GM12878 (cell line): Measurements from ENCODE around the gene A2ML1.

Experiments
- CBFB ChIP-seq: IDR thresholded peaks from 2 replicates; pipeline ENCODE4 v1.6.1; 2016; ENCODE audit warnings: antibody characterized with exemption, low read depth
- CUX1 ChIP-seq: IDR thresholded peaks from 2 replicates; pipeline ENCODE4 v1.6.1; 2012; ENCODE audit warnings: improper control_type of control experiment, low read depth, low read length; ENCODE audit not compliant: insufficient replicate concordance
- EGR1 ChIP-seq, 2 experiments: IDR thresholded peaks; 1 replicate in 1 of 2; 2 replicates in 1 of 2; pipeline ENCODE4 v1.6.1; 2011 to 2012; ENCODE audit warnings: low read depth in 2 of 2, low read length in 2 of 2, borderline replicate concordance in 1 of 2, mild to moderate bottlenecking in 1 of 2, moderate library complexity in 1 of 2
- ELK1 ChIP-seq: IDR thresholded peaks from 2 replicates; pipeline ENCODE4 v1.6.1; 2012; ENCODE audit warnings: low read depth, low read length, improper control_type of control experiment
- FOS ChIP-seq: IDR thresholded peaks from 3 replicates; pipeline ENCODE4 v1.6.1; 2011; ENCODE audit warnings: borderline replicate concordance; ENCODE audit not compliant: insufficient read length; ENCODE audit errors: extremely low read depth
- GABPA ChIP-seq: IDR thresholded peaks from 2 replicates; pipeline ENCODE4 v1.6.1; 2014; ENCODE audit warnings: antibody characterized with exemption, low read depth, mild to moderate bottlenecking, inconsistent platforms
- MYB ChIP-seq: fragments of 150-350 bp; IDR thresholded peaks from 2 replicates; pipeline ENCODE4 v1.6.1; 2014; ENCODE audit warnings: mild to moderate bottlenecking, low read depth, low read length, borderline replicate concordance
- RAD21 ChIP-seq: IDR thresholded peaks from 2 replicates; pipeline ENCODE4 v1.6.1; 2011; ENCODE audit warnings: mild to moderate bottlenecking, low read depth, low read length, moderate library complexity; ENCODE audit not compliant: insufficient read depth
- REST ChIP-seq: IDR thresholded peaks from 2 replicates; pipeline ENCODE4 v1.6.1; 2012; ENCODE audit warnings: mild to moderate bottlenecking, low read depth, low read length
- SIX5 ChIP-seq: IDR thresholded peaks from 2 replicates; pipeline ENCODE4 v1.6.1; 2011; ENCODE audit warnings: mild to moderate bottlenecking, low read depth, low read length, moderate library complexity; ENCODE audit not compliant: severe bottlenecking
- SRF ChIP-seq, 2 experiments: IDR thresholded peaks; 2 replicates each; pipeline ENCODE4 v1.6.1; 2011; ENCODE audit warnings: low read depth in 2 of 2, low read length in 2 of 2, mild to moderate bottlenecking in 1 of 2, moderate library complexity in 1 of 2
- TAF1 ChIP-seq: IDR thresholded peaks from 2 replicates; pipeline ENCODE4 v1.6.1; 2011; ENCODE audit warnings: mild to moderate bottlenecking, low read depth, low read length, borderline replicate concordance
- ZBTB33 ChIP-seq: fragments of 450-650 bp; IDR thresholded peaks from 2 replicates; pipeline ENCODE4 v1.6.1; 2017; ENCODE audit warnings: mild to moderate bottlenecking
- TF ChIP-seq, protein P1 (sequence below), 3 experiments: IDR thresholded peaks in 2 of 3; conservative IDR thresholded peaks in 1 of 3; 2 replicates each; pipeline ENCODE4 v1.5.1; 2011; ENCODE audit warnings: low read depth in 3 of 3, low read length in 3 of 3, mild to moderate bottlenecking in 3 of 3, control low read depth in 2 of 3, moderate library complexity in 2 of 3, inconsistent platforms in 1 of 3, mixed read lengths in 1 of 3; ENCODE audit not compliant: control insufficient read depth in 2 of 3, insufficient read depth in 1 of 3; ENCODE audit errors: extremely low read depth in 1 of 3

DNA sequence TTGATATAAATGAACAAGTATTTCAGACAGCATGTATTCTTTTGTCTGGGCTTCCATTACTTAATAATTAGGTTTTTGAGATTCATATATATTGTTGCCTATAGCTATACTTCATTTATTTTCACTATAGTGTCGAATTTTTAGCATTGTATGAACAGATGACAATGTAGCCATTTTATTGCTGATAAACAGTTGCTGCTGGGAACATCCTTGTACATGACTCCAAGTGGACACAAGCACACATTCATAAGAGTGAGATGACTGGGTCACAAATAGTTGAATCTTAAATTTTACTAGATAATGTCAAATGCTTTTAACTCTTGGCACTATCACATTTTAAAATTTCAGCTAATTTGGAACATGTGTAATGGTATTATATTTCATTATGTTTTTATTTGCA lies 72.6 kb downstream of the A2ML1 start:
- TF ChIP-seq RAD21 (no peak), SRF (IDR thresholded peaks at IDR 0.05; ENCODE audit: low read depth in 2 of 2, low read length in 2 of 2) (no peak), SIX5 (no peak), ZBTB33 (no peak), REST (no peak), CUX1 (no peak), MYB (no peak), EGR1 (IDR thresholded peaks at IDR 0.05; ENCODE audit: borderline replicate concordance in 1 of 2, low read depth in 2 of 2, low read length in 2 of 2) (no peak), GABPA (no peak), FOS (no peak), ELK1 (no peak), TAF1 (no peak), CBFB (no peak)
- TF ChIP-seq, protein P1, sequence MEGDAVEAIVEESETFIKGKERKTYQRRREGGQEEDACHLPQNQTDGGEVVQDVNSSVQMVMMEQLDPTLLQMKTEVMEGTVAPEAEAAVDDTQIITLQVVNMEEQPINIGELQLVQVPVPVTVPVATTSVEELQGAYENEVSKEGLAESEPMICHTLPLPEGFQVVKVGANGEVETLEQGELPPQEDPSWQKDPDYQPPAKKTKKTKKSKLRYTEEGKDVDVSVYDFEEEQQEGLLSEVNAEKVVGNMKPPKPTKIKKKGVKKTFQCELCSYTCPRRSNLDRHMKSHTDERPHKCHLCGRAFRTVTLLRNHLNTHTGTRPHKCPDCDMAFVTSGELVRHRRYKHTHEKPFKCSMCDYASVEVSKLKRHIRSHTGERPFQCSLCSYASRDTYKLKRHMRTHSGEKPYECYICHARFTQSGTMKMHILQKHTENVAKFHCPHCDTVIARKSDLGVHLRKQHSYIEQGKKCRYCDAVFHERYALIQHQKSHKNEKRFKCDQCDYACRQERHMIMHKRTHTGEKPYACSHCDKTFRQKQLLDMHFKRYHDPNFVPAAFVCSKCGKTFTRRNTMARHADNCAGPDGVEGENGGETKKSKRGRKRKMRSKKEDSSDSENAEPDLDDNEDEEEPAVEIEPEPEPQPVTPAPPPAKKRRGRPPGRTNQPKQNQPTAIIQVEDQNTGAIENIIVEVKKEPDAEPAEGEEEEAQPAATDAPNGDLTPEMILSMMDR (IDR thresholded peaks at IDR 0.05 in 2 of 3, conservative IDR thresholded peaks at IDR 0.05 in 1 of 3; ENCODE audit: control insufficient read depth in 2 of 3, extremely low read depth in 1 of 3, insufficient read depth in 1 of 3, low read depth in 3 of 3, low read length in 3 of 3) = no peak
